ENCODE results near the gene ALPI.

DNA sequence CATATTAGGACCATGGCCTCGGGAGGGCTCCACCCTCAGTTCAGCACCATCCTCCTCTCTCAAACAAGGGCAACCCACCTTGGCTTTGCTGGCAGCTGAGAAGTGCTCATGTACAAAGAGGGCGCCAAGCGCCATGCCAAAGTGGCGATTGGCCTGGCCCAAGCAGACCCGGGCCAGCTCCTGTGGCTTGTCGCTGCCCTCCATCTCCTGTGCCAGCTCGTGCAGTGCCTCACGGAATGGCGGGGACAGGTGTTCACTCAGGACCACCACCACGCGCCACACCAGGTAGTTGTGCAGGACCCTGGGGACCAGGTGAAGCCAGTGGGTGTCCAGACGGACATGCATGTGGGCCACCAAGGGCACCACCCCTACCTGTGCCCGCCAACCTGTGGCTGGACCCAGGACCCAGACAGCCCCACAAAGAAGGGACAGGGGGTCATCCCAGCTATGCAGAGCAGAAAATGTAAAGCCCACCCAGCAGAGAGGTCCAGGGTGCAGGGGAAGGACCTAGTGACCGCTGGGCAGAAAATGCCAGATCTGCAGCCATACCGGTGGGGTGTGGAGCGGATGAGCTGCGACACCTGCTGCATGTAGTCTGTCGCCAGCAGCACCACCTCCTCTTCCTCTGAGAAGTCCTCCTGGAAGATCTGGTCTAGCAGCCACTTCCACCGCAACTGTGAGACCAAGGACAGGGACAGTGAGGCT lies 28.1 kb downstream of the ALPI start:
- no peak for TF ChIP-seq POLR2AphosphoS5 (IDR thresholded peaks at IDR 0.05; ENCODE audit: borderline replicate concordance, low read depth, low read length)
- TF ChIP-seq EZH2 (IDR thresholded peaks at IDR 0.05), result no peak
